HUES48 (cell line): ENCODE results near the gene PPP6R2.
"Not testable (repeated sequence)": the region's sequence is repeated elsewhere in the genome, so short reads cannot be mapped to it uniquely, and the experiment has no call there.

Experiments used
- H3K27ac ChIP-seq: one replicate; pipeline ENCODE4 v1.7.0; 2013; ENCODE audit warnings: low read depth, low read length, inconsistent platforms
- H3K27me3 ChIP-seq: 2 replicates; pipeline ENCODE4 v1.6.1; 2013; ENCODE audit warnings: mild to moderate bottlenecking, low read length; ENCODE audit not compliant: control insufficient read depth, insufficient read depth
- H3K36me3 ChIP-seq: 2 replicates; pipeline ENCODE4 v1.6.1; 2013; ENCODE audit warnings: low read length; ENCODE audit not compliant: control insufficient read depth, insufficient read depth
- H3K4me1 ChIP-seq: 2 replicates; pipeline ENCODE4 v1.6.1; 2013; ENCODE audit warnings: mild to moderate bottlenecking, low read length; ENCODE audit not compliant: control insufficient read depth, insufficient read depth
- H3K4me3 ChIP-seq: 2 replicates; pipeline ENCODE4 v1.5.1; 2013; ENCODE audit warnings: mild to moderate bottlenecking, low read depth, low read length
- H3K9ac ChIP-seq: 2 replicates; pipeline ENCODE4 v1.6.1; 2013; ENCODE audit warnings: mild to moderate bottlenecking, low read depth, low read length, moderate library complexity
- H3K9me3 ChIP-seq: 2 replicates; pipeline ENCODE4 v1.6.1; 2013; ENCODE audit warnings: low read length; ENCODE audit not compliant: control insufficient read depth, insufficient read depth

Gene PPP6R2

DNA sequence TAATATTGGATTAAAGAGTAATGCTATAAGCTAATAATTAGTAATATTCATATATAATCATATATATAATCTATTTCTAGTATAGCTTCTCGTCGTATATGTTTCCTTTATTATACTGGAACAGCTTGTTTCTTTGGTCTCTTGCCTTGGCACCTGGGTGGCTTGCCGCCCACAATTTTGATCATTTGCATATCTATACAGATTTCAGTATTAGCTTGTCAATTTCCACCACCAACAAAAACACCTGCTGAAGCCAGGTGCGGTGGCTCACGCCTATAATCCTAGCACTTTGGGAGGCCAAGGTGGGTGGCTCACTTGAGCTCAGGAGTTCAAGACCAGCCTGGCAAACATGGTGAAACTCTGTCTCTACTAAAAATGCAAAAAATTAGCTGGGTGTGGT lies 8.7 kb upstream of the PPP6R2 start:
- H3K4me1 ChIP-seq, H3K27ac ChIP-seq, H3K9me3 ChIP-seq, H3K9ac ChIP-seq, H3K27me3 ChIP-seq, H3K4me3 ChIP-seq, H3K36me3 ChIP-seq: not testable (repeated sequence)

- H3K27me3 ChIP-seq: no peaks in the 10 kb centered on the region
- no peak overlapping the region for H3K4me3 ChIP-seq
- no peak overlapping the region for H3K9ac ChIP-seq
- H3K36me3 ChIP-seq: no peaks in the 10 kb centered on the region
- no peak overlapping the region for H3K27ac ChIP-seq
- H3K4me1 ChIP-seq: 0 out of 2 replicates have a peak, but pooled peaks cover under 1% of the 10 kb centered on the region
- H3K9me3 ChIP-seq: no peaks in the 10 kb centered on the region
Measured at GRCh38 chr22:50337262-50338041, 5.7 kb upstream of the PPP6R2 start.

GRCh38 chr22:50338042-50338573 lies 5.0 kb upstream of the PPP6R2 start:
- H3K36me3 ChIP-seq: no peaks in the 10 kb centered on the region
- 0 out of 2 replicates have a peak, but pooled peaks cover 2% of the 10 kb centered on the region for H3K4me1 ChIP-seq
- no peak overlapping the region for H3K4me3 ChIP-seq
- no peaks in the 10 kb centered on the region for H3K9me3 ChIP-seq
- no peak overlapping the region for H3K27ac ChIP-seq
- no peak overlapping the region for H3K9ac ChIP-seq
- H3K27me3 ChIP-seq: no peaks in the 10 kb centered on the region

GRCh38 chr22:50338860-50339462 lies 4.2 kb upstream of the PPP6R2 start:
- H3K4me1 ChIP-seq: 0 out of 2 replicates have a peak, but pooled peaks cover 2% of the 10 kb centered on the region
- H3K4me3 ChIP-seq: no peak overlapping the region
- no peaks in the 10 kb centered on the region for H3K27me3 ChIP-seq
- H3K9ac ChIP-seq: no peak overlapping the region
- no peak overlapping the region for H3K27ac ChIP-seq
- H3K9me3 ChIP-seq: no peaks in the 10 kb centered on the region
- H3K36me3 ChIP-seq: no peaks in the 10 kb centered on the region

GRCh38 chr22:50339945-50340879 lies 2.9 kb upstream of the PPP6R2 start:
- H3K4me1 ChIP-seq: 0 out of 2 replicates have a peak, but pooled peaks cover 2% of the 10 kb centered on the region
- no peak overlapping the region for H3K9ac ChIP-seq

DNA sequence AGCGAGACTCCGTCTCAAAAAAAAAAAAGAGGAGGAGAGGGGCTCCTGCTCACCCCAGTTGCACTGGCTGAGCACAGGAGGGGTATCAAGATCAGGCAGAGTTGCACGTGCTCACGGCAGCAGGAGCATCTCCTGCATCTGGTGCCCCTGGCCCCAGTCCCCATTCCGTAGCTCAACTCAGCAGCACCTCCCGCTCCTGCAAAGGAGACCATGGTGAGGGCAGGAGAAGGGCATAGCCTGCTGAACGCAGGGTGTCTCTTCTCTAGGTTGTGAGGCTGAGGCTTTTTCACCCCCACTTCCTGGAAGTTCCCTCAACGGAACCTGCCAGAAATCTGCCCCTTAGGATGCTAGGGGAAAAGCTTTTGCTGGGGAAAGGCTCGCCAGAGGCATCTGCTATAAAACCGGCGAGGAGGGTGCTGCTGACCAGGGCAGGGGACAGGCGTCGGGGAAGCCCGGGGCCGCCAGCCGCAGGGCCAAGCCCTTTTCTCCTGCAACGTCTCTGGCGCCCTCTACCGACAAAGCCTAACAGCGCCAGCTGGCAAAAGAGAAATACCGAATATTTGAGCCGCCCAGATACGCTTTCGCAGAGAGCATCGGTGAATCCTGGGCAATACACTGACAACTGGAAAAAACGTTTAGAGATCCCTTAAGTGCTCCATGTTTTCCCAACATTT lies 1.0 kb upstream of the PPP6R2 start:
- H3K9ac ChIP-seq: no peak overlapping the region
- no peaks in the 10 kb centered on the region for H3K27me3 ChIP-seq
- H3K27ac ChIP-seq: peak overlapping the region; percentile 78
- no peaks in the 10 kb centered on the region for H3K36me3 ChIP-seq
- no peaks in the 10 kb centered on the region for H3K9me3 ChIP-seq
- peak overlapping the region; percentile 88 for H3K4me3 ChIP-seq
- H3K4me1 ChIP-seq: 0 out of 2 replicates have a peak, but pooled peaks cover 2% of the 10 kb centered on the region

More at GRCh38 chr22:50339945-50340879, 2.9 kb upstream of the PPP6R2 start:
- Histone ChIP-seq H3K36me3 (no peaks in the 10 kb centered on the region), H3K9me3 (no peaks in the 10 kb centered on the region), H3K27me3 (no peaks in the 10 kb centered on the region), H3K27ac (no peak overlapping the region), H3K4me3 (no peak overlapping the region)

DNA sequence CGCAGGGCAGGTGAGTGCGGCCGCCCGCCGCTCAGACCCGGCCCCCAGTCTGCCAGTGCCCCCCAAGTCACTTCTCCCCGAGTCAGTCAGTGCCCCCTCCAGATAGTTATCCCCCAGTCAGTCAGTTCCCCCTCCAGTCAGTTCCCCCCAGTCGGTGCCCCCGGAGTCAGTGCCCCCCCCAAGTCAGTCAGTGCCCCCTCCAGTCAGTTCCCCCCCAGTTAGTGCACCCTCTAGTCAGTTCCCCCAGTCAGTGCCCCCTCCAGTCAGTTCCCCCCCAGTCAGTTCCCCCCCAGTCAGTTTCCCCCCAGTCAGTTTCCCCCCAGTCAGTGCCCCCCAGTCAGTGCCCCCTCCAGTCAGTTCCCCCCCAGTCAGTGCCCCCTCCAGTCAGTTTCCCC lies 411 bp downstream of the PPP6R2 start:
- 0 out of 2 replicates have a peak, but pooled peaks cover 2% of the 10 kb centered on the region for H3K4me1 ChIP-seq
- H3K36me3 ChIP-seq: no peaks in the 10 kb centered on the region
- peak overlapping the region; percentile 75 for H3K27ac ChIP-seq
- no peaks in the 10 kb centered on the region for H3K27me3 ChIP-seq
- no peaks in the 10 kb centered on the region for H3K9me3 ChIP-seq
- peak overlapping the region; percentile 88 for H3K4me3 ChIP-seq
- H3K9ac ChIP-seq: peak overlapping the region; percentile 65; the same call in 1 of the 2 replicates

DNA sequence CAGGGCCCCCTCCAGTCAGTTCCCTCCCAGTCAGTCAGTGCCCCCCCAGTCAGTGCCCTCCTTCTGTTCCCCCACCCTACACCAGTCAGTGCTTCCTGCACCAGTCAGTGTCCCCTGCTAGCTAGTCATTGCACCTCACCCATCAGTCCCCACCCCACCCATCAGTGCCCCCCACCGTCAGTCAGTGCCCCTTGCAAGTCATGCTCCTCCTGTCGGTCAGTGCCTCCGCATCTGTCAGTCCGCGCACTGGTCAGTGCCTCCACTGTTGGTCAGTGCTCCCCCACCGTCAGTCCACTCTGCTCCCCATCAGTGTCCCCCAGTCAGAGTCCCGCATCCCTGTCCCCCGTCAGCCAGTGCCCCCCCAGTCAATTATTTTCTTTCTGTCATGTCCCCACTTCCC lies 3.3 kb downstream of the PPP6R2 start:
- H3K4me3 ChIP-seq: no peak overlapping the region
- H3K36me3 ChIP-seq: peaks cover 3% of the 10 kb centered on the region; the same call in 1 of the 2 replicates
- no peaks in the 10 kb centered on the region for H3K27me3 ChIP-seq
- no peak overlapping the region for H3K27ac ChIP-seq
- no peaks in the 10 kb centered on the region for H3K9me3 ChIP-seq
- H3K9ac ChIP-seq: no peak overlapping the region
- H3K4me1 ChIP-seq: 0 out of 2 replicates have a peak, but pooled peaks cover 2% of the 10 kb centered on the region

GRCh38 chr22:50347157-50347556 lies 4.0 kb downstream of the PPP6R2 start:
- Histone ChIP-seq H3K9ac (no peak overlapping the region), H3K27ac (no peak overlapping the region), H3K4me1 (0 out of 2 replicates have a peak, but pooled peaks cover 2% of the 10 kb centered on the region), H3K27me3 (no peaks in the 10 kb centered on the region), H3K36me3 (peaks cover 5% of the 10 kb centered on the region), H3K9me3 (no peaks in the 10 kb centered on the region), H3K4me3 (no peak overlapping the region)

DNA sequence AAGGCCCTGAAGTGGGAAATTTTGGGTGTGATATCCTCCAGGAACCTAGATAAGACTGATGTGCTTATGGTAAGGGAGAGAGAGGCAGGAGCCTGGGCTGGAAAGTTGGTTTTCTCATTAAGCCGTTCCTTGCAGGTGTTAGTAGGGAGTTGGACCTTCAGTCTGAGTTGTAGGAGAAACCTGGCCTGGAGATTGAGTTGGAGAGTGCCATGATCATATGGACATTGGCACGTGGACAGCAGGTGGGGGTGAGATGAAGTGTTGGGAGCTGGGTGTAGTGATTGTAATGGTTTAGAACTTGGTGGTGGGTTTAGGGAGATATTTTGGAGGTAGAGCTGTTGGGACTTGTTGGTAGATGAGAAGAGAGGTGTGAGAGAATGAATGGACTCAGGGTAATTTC lies 4.9 kb downstream of the PPP6R2 start:
- H3K4me3 ChIP-seq: no peak overlapping the region
- no peaks in the 10 kb centered on the region for H3K4me1 ChIP-seq
- H3K27me3 ChIP-seq: no peaks in the 10 kb centered on the region
- no peak overlapping the region for H3K9ac ChIP-seq
- no peak overlapping the region for H3K27ac ChIP-seq
- no peaks in the 10 kb centered on the region for H3K9me3 ChIP-seq
- peaks cover 13% of the 10 kb centered on the region for H3K36me3 ChIP-seq
